Vagina (tissue), 2 donors: ENCODE measurements around the gene CACNA1D. TPM values are rescaled to one million over a fixed set of nuclear protein-coding genes. Genes with fewer than 3 reads are reported as not detected.

Experiments used
- DNase-seq, 2 donors: peaks; one replicate each; pipeline ENCODE4 v3.0.0-alpha.2; 2017; ENCODE audit errors: extremely low spot score in 2 of 2
- H3K27ac ChIP-seq: fragments of 200-600 bp; sonication (generic); one replicate; pipeline ENCODE4 v1.5.1; 2019
- H3K27me3 ChIP-seq: fragments of 200-600 bp; sonication (generic); one replicate; pipeline ENCODE4 v1.5.1; 2019
- H3K36me3 ChIP-seq, 2 donors: fragments of 200-600 bp; sonication (generic); one replicate each; pipeline ENCODE4 v1.5.1; 2017 to 2019
- H3K4me1 ChIP-seq: fragments of 200-600 bp; sonication (generic); one replicate; pipeline ENCODE4 v1.5.1; 2019
- H3K4me3 ChIP-seq, 2 donors: fragments of 200-600 bp; sonication (generic); 1 replicate in 1 of 2; 2 replicates in 1 of 2; pipeline ENCODE4 v1.5.1; 2016 to 2019
- H3K9me3 ChIP-seq: fragments of 200-600 bp; sonication (generic); one replicate; pipeline ENCODE4 v1.5.1; 2019
- POLR2A ChIP-seq, 2 donors: fragments of 450-650 bp; IDR thresholded peaks; one replicate each; pipeline ENCODE4 v1.6.1; 2017; ENCODE audit warnings: antibody characterized with exemption in 2 of 2, mild to moderate bottlenecking in 2 of 2, moderate library complexity in 2 of 2
- POLR2AphosphoS5 ChIP-seq, 2 donors: sonication (generic); formaldehyde crosslinking; IDR thresholded peaks; one replicate each; pipeline ENCODE4 v1.9.0; 2017; ENCODE audit warnings: antibody characterized with exemption in 2 of 2, mild to moderate bottlenecking in 2 of 2, low read depth in 1 of 2; ENCODE audit not compliant: insufficient read depth in 1 of 2
- intact Hi-C: fragments of 100-400 bp; cut with DNase I; formaldehyde crosslinking; loops from one replicate; pipeline ENCODE4 v1.15.1; 2023
- total RNA-seq: library from RNA; depleted of rRNA; stranded (reverse); fragments of >200 nt; gene quantifications from one replicate; pipeline ENCODE4 v1.2.3, GENCODE V29; 2016
- TF ChIP-seq, protein P1 (sequence below), 3 experiments: fragments of 450-650 bp in 2 of 3; fragments of 200-600 bp in 1 of 3; sonication (generic) in 1 of 3; IDR thresholded peaks; one replicate each; pipeline ENCODE4 v1.5.1; 2017 to 2019; ENCODE audit warnings: antibody characterized with exemption in 3 of 3, mild to moderate bottlenecking in 2 of 3, moderate library complexity in 2 of 3

Gene CACNA1D
- total RNA-seq, 1 donor from 2014 or later, result 0.74 TPM

DNA sequence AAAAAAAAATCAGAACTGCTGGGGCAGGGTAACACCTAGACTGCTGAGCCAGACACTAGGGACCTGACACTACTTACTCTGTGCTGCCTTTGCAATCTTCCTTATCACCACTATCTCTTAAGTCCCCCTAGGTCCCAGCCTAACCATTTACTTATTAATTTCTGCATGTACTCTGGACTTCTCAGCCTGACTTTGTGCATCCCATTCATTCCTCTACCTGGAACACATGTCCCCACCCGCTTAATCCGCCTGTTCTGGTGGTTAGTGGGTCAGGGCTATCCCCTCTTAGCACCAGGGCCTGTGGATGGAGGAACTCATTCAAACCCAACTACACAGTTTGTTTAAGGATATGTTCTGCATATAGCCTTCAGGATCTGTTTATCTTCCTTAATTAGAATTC is 5.0 kb upstream of the CACNA1D start:
- H3K27me3 ChIP-seq, result no peaks in the 10 kb centered on the region
- no peaks in the 10 kb centered on the region for H3K36me3 ChIP-seq
- no peak overlapping the region for H3K4me3 ChIP-seq
- no peak for DNase-seq
- peaks cover 7% of the 10 kb centered on the region for H3K4me1 ChIP-seq
- no peak for TF ChIP-seq POLR2AphosphoS5 (IDR thresholded peaks at IDR 0.05; ENCODE audit: insufficient read depth in 1 of 2, low read depth in 1 of 2)
- TF ChIP-seq POLR2A (IDR thresholded peaks at IDR 0.05), result no peak
- TF ChIP-seq, protein P1, sequence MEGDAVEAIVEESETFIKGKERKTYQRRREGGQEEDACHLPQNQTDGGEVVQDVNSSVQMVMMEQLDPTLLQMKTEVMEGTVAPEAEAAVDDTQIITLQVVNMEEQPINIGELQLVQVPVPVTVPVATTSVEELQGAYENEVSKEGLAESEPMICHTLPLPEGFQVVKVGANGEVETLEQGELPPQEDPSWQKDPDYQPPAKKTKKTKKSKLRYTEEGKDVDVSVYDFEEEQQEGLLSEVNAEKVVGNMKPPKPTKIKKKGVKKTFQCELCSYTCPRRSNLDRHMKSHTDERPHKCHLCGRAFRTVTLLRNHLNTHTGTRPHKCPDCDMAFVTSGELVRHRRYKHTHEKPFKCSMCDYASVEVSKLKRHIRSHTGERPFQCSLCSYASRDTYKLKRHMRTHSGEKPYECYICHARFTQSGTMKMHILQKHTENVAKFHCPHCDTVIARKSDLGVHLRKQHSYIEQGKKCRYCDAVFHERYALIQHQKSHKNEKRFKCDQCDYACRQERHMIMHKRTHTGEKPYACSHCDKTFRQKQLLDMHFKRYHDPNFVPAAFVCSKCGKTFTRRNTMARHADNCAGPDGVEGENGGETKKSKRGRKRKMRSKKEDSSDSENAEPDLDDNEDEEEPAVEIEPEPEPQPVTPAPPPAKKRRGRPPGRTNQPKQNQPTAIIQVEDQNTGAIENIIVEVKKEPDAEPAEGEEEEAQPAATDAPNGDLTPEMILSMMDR (IDR thresholded peaks at IDR 0.05), result no peak
- H3K9me3 ChIP-seq, result no peaks in the 10 kb centered on the region
- H3K27ac ChIP-seq, result no peak overlapping the region
- intact Hi-C loops, result no loop called here

DNA sequence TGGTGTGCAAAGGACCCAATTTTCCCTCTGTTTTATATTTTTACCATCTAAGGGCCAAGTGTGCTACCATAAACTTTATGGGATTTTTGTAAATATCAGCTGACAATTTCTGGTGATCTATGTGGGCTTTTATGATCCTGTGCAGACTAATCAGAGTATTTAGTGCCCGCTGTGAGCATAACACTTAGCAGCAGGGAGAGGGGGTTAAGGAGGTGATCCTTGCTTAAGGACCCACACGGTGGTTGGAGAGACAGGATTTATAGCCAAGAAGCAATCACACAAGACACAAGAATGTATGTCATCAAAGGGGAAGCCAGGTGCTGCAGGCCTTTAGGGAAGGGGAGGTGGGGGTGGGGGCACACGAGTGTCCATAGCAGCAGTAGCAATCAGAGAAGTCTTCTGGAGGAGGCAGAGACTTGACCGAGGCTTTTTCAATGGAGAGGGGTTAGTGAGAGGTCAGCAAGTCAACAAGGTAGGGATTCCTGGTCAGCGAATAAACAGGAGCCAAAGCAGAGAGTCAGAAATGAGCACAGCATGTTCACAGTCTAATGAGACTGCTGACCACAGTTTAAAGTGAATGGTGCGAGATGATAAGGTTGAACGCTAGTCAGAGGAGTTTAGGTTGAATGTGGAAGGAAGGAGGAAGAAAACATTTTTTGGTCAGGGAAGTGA is 4.5 kb upstream of the CACNA1D start:
- H3K27me3 ChIP-seq, result no peaks in the 10 kb centered on the region
- TF ChIP-seq, protein P1 (IDR thresholded peaks at IDR 0.05), result no peak
- TF ChIP-seq POLR2A (IDR thresholded peaks at IDR 0.05) (no peak), POLR2AphosphoS5 (IDR thresholded peaks at IDR 0.05; ENCODE audit: insufficient read depth in 1 of 2, low read depth in 1 of 2) (no peak)
- no peaks in the 10 kb centered on the region for H3K9me3 ChIP-seq
- H3K36me3 ChIP-seq, result no peaks in the 10 kb centered on the region
- H3K4me3 ChIP-seq, result no peak overlapping the region
- DNase-seq, result no peak
- H3K27ac ChIP-seq, result no peak overlapping the region
- peaks cover 10% of the 10 kb centered on the region for H3K4me1 ChIP-seq
- intact Hi-C loops, result no loop called here

DNA sequence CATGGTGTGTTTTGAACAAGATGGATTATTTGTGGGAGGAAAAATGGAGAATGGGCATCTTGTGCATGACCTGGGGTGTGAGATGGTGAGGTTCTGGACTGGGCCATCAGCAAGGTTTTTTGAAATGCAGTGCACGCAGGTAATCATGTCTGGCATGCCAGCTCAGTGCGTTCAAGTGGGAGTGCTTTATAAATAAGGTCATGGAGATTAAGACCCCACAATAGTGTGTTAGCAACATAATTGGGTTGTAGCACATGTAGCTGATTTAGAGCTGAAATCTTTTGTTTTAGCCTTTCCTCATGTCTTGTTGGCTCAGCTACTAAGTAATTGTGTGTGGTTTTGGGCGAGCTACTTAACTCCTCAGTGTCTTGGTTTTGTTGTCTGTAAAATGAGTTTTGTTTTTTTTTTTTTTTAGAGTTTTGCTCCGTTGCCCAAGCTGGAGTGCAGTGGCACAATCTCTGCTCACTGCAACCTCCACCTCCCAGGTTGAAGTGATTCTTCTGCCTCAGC is 3.9 kb upstream of the CACNA1D start:
- intact Hi-C loops, result no loop called here
- Histone ChIP-seq H3K9me3 (no peaks in the 10 kb centered on the region), H3K4me1 (peaks cover 16% of the 10 kb centered on the region), H3K27me3 (no peaks in the 10 kb centered on the region), H3K36me3 (no peaks in the 10 kb centered on the region), H3K4me3 (no peak overlapping the region), H3K27ac (no peak overlapping the region)
- no peak for DNase-seq
- TF ChIP-seq POLR2A (IDR thresholded peaks at IDR 0.05) (no peak), POLR2AphosphoS5 (IDR thresholded peaks at IDR 0.05; ENCODE audit: insufficient read depth in 1 of 2, low read depth in 1 of 2) (no peak)
- TF ChIP-seq, protein P1 (IDR thresholded peaks at IDR 0.05), result no peak

DNA sequence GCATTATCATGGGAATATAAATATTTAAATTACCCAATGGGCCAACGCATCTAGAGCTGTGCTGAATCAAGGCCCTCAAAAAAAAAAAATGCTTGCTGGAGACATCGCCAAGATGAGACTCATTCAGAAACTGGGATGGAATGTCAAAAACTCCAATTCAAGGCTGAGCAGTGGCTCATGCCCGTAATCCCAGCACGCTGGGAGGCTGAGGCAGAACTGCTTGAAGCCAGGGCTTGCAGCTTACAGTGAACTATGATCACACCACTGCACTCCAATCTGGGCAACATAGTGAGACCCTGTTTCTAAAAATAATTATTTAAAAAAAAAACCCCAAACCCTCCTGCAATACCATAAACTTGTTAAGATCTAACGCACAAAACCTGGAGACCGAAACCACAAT is 3.1 kb upstream of the CACNA1D start:
- TF ChIP-seq, protein P1 (IDR thresholded peaks at IDR 0.05), result no peak
- TF ChIP-seq POLR2AphosphoS5 (IDR thresholded peaks at IDR 0.05; ENCODE audit: insufficient read depth in 1 of 2, low read depth in 1 of 2) (no peak), POLR2A (IDR thresholded peaks at IDR 0.05) (no peak)
- DNase-seq, result no peak

DNA sequence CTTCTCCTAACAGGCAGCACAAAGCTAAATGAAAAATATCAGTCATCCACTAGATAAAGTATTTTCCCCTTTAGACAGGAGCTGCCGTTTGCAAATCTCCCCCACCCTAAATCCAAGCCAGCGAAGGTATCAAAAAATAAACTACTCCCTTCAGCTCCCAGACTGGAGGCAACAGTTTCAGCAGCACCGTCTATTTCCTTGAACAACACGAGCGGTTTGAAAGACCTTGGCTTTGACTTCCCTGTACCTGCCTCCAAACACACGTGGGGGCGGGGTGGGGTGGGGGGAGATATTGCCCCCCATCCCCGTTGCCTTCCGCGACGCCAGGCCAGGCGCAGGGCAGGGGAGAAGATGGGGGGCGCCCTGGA is 832 bp upstream of the CACNA1D start:
- no peaks in the 10 kb centered on the region for H3K27me3 ChIP-seq
- intact Hi-C loops, result no loop called here
- TF ChIP-seq POLR2AphosphoS5 (IDR thresholded peaks at IDR 0.05; ENCODE audit: insufficient read depth in 1 of 2, low read depth in 1 of 2) (no peak), POLR2A (IDR thresholded peaks at IDR 0.05) (no peak)
- TF ChIP-seq, protein P1 (IDR thresholded peaks at IDR 0.05), result no peak
- H3K9me3 ChIP-seq, result no peaks in the 10 kb centered on the region
- no peak for DNase-seq
- peaks cover 20% of the 10 kb centered on the region for H3K4me1 ChIP-seq
- no peaks in the 10 kb centered on the region for H3K36me3 ChIP-seq
- H3K27ac ChIP-seq, result no peak overlapping the region
- peak overlapping the region; percentile 42 to 48 for H3K4me3 ChIP-seq

More for the DNA sequence above, 3.1 kb upstream of the CACNA1D start:
- no peak overlapping the region for H3K27ac ChIP-seq
- H3K4me1 ChIP-seq, result peaks cover 20% of the 10 kb centered on the region
- intact Hi-C loops, result no loop called here
- H3K9me3 ChIP-seq, result no peaks in the 10 kb centered on the region
- no peaks in the 10 kb centered on the region for H3K27me3 ChIP-seq
- H3K4me3 ChIP-seq, result no peak overlapping the region
- H3K36me3 ChIP-seq, result no peaks in the 10 kb centered on the region
